HG03139 (cell line): ENCODE results near the gene NR2E3.
"Not testable (repeated sequence)": the region's sequence is repeated elsewhere in the genome, so short reads cannot be mapped to it uniquely, and the experiment has no call there.

Source experiments
- ATAC-seq: cut with Tn5 transposase; IDR thresholded peaks from one replicate; pipeline ENCODE4 v1.9.1; 2021; ENCODE audit not compliant: unreplicated experiment

The NR2E3 gene

DNA sequence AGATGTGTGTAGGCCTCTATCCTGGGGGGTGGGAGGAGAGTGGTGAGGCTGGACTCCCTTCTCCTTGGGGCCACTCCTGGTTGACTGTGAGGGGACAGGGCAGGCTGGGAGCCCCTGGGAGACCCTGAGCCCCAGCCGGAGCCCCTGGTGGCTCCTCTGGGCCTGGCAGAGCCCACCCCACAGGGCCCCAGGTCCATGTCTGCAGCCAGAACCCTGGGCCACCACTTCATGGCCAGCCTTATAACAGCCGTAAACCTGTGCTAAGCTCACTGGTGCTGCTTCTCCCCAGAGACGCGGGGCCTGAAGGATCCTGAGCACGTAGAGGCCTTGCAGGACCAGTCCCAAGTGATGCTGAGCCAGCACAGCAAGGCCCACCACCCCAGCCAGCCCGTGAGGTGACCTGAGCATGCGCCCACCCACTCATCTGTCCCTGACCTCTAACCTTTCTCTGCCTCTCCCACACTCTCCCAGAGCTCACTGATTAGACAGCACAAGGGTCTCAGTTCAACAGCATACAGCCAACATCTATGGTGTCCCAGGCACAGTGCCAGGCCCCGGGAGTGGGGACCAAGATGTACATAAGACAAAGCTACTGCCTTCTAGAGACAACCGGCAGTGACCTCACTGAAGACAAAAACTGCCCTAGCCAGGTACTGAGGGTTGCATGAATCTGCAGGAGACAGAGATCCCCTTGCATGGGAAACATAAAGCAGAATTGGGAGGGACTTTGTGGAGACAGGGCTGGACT is 3.5 kb downstream of the NR2E3 start:
- no peak for ATAC-seq

- no peak for ATAC-seq
Measured at GRCh38 chr15:71815301-71815700, 4.9 kb downstream of the NR2E3 start.

DNA sequence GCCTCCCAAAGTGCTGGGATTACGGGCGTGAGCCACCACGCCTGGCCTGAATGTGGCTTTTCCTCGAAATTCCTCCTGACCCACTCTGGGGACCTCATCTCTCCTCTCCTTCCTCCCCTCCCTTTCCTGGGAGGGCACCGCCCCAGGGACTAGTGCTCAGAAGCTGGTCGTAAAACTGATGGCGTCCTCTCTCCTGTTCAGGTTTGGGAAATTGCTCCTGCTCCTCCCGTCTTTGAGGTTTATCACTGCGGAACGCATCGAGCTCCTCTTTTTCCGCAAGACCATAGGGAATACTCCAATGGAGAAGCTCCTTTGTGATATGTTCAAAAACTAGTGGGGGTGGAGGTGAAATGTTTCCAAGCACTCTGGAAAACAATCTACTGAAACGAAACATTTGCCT is 7.0 kb downstream of the NR2E3 start:
- ATAC-seq: no peak

DNA sequence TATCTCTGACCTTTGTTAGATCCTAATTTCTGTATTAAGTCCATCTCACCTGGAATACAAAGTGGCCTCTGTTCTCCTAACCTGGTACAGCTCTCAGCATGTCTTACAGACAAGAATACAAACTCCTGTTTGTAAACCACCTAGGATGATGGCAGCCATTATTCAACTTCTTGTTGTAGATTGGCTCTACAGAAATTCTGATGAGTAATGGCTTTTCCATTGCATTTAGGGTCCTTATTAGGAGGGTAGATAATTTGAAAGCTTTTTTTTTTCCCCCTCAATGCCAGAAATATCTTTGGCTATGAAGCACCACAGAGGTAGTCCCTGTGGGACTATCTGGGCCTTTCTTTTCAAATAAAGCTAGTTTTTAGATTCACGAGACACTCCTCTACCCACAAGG is 9.8 kb downstream of the NR2E3 start:
- no peak for ATAC-seq

DNA sequence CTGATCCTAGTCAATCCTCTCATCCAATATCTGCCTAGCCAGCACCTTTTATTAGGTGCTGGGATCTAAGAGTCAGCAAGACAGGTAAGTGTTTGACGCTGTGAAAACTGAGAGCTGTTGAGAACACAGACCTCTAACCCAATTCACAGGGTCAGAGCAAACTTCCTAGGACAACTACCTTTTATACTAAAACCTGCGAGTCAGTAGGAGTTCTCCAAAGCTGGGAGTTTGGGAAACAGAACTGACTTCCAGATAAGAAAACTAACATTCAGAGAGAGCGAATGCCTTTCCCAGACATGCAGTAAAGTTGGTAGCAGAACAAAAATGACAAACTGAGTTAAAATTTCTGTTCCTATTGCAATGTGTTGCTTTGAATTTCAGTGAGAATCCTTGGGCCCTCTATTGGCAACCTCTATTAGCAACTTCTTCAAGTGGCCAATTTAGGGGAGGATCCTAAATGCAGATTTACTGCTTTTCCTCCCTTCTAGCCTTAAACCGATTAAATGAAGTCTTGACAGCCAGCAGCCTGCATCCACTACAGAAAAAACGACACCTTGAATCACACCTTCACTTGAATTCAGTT is 11.3 kb downstream of the NR2E3 start:
- ATAC-seq: no peak

GRCh38 chr15:71822890-71823630 is 12.7 kb downstream of the NR2E3 start:
- no peak for ATAC-seq

- no peak for ATAC-seq
Measured at GRCh38 chr15:71823801-71824200, 13.4 kb downstream of the NR2E3 start.

GRCh38 chr15:71825021-71825730 is 14.8 kb downstream of the NR2E3 start:
- no peak for ATAC-seq

GRCh38 chr15:71826196-71826595 is 15.8 kb downstream of the NR2E3 start:
- no peak for ATAC-seq

GRCh38 chr15:71830981-71831380 is 20.6 kb downstream of the NR2E3 start:
- no peak for ATAC-seq

DNA sequence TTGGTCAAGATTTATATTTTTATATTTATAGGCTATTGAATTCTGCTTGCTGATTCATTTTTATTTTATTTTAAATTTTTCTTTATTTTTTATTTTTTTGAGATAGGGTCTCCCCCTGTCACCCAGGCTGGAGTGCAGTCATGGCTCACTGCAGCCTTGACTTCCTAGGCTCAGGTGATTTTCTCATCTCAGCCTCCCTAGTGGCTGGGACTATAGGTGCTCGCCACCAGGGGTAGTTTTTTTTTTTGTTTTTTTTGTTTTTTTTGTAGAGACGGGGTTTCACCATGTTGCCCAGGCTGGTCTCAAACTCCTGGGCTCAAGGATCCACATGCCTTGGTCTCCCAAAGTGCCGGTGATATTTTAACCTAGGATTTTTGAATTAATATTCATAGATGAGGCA is 31.2 kb downstream of the NR2E3 start:
- no peak for ATAC-seq

DNA sequence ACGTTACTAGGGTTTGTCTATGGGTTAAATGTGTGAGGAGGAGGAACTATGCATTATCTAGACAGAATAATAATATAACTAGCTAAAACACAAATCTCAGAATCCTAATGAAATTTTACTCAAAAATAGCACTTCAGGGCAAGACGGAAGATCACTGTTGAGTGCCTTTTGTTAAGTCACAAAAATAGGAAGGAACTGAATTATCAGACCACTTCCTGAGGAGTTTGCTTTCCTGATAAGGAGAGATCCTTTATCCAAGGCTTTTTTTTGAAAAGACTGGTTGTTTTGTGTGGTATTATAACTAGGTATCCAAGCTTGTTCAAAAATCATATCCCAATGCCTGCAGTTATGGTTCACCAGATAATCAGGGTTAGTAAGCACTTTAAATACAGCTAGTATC is 34.6 kb downstream of the NR2E3 start:
- ATAC-seq: no peak

DNA sequence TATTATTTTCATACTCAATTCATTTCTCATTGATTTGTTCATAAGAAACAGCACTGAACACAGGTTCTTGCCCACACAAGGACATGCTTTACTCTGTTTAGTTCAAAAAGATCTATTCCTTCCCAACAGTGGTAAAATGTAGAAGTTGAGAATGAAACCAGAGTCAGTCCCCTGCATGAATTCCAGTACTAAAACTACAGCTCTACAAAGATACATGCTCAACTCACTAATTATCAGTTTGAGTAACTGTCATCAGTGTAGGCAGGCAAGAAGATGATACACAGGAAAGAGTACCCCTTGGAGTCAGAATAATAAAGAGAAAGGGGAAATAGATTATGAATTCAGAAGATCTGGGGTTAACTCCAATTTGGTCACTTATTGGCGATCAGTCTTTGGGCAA is 43.2 kb downstream of the NR2E3 start:
- ATAC-seq: no peak

DNA sequence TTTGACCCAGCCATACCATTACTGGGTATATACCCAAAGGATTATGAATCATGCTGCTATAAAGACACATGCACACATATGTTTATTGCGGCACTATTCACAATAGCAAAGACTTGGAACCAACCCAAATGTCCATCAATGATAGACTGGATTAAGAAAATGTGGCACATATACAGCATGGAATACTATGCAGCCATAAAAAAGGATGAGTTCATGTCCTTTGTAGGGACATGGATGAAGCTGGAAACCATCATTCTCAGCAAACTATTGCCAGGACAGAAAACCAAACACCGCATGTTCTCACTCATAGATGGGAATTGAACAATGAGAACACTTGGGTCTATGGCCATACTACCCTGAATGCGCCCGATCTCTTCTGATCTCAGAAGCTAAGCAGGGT is 47.9 kb downstream of the NR2E3 start:
- ATAC-seq: not testable (repeated sequence)
